ENCODE data around the gene MITF.

DNA sequence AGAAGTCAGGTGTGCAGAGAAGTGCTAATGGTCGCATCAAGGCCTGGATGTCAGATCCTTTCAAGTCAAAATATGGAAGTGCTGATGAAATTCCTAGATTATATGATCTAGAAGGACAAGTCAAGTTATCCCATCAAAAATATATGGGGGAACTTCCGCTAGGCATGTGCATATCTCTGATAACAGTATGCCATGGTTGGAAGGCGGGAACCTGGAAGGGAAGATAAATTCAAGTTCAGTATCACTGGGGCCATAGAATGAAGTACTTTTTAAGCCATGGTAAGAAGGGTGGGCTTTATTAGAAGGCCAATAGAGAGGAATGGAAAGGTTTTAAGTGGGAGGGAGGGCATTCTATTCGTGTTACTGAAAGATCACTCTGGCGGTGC lies 38.3 kb downstream of the MITF start:
- TF ChIP-seq POLR2A (IDR thresholded peaks at IDR 0.05), result no peak
- TF ChIP-seq, protein P1, sequence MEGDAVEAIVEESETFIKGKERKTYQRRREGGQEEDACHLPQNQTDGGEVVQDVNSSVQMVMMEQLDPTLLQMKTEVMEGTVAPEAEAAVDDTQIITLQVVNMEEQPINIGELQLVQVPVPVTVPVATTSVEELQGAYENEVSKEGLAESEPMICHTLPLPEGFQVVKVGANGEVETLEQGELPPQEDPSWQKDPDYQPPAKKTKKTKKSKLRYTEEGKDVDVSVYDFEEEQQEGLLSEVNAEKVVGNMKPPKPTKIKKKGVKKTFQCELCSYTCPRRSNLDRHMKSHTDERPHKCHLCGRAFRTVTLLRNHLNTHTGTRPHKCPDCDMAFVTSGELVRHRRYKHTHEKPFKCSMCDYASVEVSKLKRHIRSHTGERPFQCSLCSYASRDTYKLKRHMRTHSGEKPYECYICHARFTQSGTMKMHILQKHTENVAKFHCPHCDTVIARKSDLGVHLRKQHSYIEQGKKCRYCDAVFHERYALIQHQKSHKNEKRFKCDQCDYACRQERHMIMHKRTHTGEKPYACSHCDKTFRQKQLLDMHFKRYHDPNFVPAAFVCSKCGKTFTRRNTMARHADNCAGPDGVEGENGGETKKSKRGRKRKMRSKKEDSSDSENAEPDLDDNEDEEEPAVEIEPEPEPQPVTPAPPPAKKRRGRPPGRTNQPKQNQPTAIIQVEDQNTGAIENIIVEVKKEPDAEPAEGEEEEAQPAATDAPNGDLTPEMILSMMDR (IDR thresholded peaks at IDR 0.05), result no peak
- TF ChIP-seq EP300 (IDR thresholded peaks at IDR 0.05; ENCODE audit: low read depth), result no peak
